ENCODE results near the gene TMEM217.
"Not testable (repeated sequence)": the region's sequence is repeated elsewhere in the genome, so short reads cannot be mapped to it uniquely, and the experiment has no call there.

Gene TMEM217

DNA sequence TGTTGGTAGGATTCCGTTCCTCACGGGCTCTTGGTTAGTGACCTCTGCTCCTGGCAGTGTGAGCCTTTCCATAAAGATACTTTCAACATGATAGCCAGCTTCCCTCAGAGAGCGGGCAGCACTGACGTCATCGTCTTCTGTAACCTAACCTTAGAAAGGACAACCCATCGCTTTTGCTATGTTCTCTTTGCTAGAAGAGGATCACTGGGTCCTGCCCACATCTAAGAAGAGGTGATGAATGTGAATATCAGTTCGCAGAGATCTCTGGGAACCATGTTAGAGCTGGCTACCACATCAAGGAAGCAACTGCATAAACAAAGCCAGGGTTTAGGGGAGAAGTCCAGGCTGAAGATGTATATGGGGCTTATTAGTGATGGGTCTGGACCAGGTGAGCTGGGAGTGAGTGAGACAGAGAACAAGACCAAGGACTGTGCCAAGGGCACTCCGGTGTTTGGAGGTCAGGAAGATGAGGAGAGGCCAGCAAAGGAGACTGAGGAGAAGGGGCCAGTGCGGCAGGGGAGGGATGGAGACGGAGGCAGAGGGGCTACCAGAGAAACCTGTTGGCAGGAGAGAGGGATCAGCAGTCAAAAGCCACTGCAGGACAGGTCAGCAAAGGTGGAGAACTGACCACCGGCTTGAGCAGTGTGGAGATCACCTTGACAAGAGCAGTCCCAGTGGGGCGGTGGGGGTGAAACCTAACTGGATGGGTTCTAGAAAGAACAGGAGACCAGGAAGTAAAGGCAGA, 48.3 kb downstream of the TMEM217 start:
- DNase-seq: no peak

DNA sequence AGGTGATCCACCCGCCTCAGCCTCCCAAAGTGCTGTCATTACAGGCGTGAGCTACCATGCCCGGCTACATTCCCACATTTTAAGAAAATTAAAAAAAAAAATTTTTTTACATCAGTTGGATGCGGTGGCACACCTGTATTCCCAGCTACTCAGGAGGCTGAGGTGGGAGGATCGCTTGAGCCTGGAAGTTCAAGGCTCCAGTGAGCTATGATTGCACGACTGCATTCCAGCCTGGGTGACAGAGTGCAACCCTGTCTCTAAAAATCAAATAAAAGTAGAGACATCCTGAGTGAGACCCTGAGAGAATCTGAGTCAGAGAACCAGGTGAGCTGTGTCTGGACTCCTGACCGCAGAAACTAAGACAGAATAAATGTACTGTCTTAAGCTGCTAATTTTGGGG, 49.2 kb downstream of the TMEM217 start:
- DNase-seq: no peak

- peak; percentile 52 for DNase-seq
Observed at GRCh38 chr6:37207903-37208456, 50.0 kb downstream of the TMEM217 start.

DNA sequence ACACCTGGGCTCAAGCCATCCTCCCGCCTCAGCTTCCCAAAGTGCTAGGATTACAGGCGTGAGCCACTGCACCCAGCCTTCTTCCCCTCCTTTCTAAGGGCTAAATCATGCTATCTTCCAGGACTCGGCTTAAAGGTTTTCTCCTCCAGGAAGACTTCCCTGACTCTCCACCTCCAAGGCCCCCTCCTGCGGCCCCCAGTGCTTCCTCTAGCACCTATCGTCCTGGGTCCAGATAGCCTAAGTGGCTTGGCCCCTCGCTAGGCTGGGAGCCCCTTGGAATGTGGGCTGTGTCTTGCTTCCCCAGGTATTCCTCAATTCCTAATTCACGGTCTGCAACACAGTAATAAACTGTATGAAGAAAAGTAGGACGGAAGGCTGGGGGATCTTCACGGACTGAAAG, 51.3 kb downstream of the TMEM217 start:
- no peak for DNase-seq

DNA sequence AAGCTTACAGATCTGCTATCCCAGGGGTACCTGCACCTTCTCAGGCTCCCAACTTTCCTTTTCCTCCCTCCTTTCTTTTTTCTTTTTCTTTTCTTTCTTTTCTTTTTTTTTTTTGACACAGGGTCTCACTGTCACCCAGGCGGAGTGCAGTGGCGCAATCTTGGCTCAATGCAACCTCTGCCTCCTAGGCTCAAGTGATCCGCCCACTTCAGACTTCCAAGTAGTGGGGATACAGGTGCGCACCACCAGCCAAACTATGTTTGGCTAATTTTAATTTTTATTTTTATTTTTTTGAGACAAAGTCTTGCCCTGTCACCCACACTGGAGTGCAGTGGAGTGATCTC, 52.0 kb downstream of the TMEM217 start:
- no peak for DNase-seq

DNA sequence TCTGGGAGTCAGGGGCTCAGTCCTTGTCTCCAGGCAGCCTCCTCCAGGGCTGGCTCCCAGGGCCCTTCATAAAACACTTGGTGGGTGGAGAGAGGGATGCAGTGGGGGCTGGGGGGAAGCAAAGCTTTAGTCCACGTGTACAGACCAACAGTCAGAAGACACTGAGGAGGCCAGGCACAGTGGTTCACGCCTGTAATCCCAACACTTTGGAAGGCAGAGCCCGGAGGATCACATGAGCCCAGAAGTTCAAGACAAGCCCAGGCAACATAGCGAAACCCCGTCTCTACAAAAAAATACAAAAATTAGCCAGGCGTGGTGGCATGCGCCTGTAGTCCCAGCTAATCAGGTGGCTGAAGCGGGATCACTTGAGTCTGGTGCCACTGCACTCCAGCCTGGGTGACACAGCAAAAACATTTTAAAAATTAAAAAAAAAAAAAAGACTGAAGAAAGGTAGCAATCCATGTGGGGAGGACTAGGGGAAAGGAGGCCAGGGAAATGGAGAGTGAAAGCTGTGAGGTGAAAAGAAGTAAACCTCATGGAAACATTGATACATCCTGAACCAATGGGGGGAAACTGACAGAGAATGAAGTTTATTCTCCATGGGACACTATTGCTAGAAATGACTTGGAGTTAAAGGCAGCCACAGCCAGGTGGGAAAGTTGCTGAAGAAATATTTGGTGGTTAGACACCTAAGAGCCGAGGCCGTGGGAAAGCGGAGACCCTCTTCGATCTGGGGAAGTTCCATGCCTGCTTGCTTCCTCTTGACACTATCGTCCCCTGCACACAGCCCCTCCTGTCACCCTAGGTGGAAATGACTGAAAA, 52.6 kb downstream of the TMEM217 start:
- DNase-seq: no peak

- no peak for DNase-seq
Observed at GRCh38 chr6:37204014-37204751, 53.8 kb downstream of the TMEM217 start.

GRCh38 chr6:37202788-37203491, 55.0 kb downstream of the TMEM217 start:
- DNase-seq: no peak

DNA sequence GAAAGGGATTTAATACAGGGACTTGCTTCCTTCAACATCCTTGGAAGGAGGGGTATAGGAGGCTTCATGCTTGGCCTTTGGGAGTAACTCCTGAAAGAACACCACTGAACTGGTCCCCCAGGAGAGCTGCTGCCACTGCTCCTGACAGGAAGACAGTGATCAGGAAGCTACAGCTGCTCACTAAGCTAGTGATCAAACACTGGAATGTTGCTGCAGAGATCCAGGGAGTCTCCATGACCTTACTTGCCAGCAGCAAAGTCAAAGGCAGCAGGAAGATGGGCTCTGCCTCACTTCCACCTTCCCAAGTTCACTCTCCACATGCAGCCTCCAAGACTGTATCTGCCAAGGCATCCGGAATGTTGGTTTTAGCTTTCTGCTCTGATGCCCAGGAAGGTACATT, 56.2 kb downstream of the TMEM217 start:
- no peak for DNase-seq

- DNase-seq: no peak
Observed at GRCh38 chr6:37200085-37200484, 57.9 kb downstream of the TMEM217 start.

DNA sequence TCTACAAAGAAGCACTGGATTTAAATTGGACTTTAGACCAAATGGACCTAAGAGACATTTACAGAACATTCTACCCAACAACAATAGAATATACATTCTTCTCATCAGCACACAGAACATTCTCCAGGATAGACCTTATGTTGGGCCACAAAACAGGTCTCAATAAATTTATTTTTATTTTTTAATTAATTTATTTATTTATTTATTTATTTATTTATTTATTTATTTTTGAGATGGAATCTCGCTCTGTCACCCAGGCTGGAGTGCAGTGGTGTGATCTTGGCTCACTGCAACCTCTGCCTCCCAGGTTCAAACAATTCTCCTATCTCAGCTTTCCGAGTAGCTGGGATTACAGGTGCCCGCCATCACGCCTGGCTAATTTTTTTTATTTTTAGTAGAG, 61.5 kb downstream of the TMEM217 start:
- DNase-seq: not testable (repeated sequence)

- not testable (repeated sequence) for DNase-seq
Observed at GRCh38 chr6:37194886-37195285, 63.1 kb downstream of the TMEM217 start.

DNA sequence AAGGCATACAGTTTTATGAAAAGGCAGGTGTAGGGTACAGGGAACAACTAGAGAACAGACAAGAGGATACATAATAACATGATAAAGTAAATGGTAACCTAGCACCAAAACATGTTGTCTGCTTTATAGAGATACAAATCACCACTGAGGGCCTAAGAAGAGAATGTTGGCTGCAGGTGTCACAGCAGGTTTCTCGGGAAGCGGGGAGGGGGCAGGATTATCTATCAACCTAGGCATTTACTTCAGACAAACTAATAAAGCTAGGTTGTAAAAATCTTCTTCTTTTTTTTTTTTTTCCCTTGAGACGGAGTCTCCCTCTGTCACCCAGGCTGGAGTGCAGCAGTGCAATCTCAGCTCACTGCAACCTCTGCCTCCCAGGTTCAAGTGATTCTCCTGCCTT, 65.3 kb downstream of the TMEM217 start:
- DNase-seq: no peak

- DNase-seq: no peak
Observed at GRCh38 chr6:37190159-37190535, 67.8 kb downstream of the TMEM217 start.

DNA sequence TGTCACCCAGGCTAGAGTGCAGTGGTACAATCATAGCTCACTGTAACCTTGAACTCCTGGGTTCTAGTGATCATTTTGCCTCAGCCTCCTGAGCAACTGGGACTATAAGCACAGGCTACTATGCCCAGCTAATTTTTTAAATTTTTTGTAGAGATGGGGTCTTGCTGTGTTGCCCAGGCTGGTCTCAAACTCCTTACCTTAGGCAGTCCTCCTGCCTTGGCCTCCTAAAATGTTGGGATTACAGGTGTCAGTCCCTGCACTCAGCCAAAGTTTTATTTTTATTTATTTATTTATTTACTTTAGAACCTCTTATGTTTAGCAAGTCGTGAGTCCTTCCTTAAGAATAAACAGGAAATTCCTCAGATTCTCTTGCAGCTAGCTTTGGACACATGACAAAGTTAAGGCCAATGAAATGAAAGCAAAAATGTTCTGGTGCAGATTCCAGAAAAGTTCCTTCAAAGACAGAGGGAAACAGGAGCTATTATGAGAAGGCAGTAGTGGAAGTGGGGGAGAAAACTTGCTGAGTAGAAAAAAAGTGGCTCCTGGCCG, 68.9 kb downstream of the TMEM217 start:
- DNase-seq: no peak

DNA sequence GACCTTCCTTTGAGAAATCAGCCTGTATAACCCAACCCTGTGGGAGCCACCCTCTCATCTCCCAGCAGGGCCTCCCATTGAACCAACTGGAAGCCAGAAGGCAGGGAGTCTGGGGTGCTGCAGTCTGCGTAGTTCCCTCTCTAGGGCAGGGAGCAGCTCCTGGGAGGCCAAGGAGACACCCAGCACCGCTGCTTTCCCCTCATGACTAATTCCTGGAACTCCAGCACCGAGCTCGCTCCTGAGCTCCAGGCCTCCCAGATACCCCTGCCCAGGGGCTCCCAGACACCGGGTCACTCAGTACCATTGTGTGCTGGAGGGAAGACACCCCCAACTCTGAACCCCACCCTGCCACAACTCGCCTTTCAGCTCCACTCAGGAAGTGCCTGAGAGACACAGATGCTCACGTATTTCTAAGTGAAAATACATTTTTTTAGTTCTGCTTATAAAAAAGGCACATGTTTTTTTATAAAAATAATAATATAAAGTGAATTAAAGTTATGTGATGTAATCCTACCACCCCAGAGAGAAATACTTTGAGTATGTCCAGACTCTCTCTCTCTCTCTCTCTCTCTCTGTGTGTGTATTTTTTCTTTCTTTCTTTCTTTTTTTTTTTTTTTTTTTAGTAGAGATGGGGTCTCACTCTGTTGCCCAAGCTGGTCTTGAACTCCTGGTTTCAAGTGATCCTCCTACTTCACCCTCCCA, 70.5 kb downstream of the TMEM217 start:
- no peak for DNase-seq

DNA sequence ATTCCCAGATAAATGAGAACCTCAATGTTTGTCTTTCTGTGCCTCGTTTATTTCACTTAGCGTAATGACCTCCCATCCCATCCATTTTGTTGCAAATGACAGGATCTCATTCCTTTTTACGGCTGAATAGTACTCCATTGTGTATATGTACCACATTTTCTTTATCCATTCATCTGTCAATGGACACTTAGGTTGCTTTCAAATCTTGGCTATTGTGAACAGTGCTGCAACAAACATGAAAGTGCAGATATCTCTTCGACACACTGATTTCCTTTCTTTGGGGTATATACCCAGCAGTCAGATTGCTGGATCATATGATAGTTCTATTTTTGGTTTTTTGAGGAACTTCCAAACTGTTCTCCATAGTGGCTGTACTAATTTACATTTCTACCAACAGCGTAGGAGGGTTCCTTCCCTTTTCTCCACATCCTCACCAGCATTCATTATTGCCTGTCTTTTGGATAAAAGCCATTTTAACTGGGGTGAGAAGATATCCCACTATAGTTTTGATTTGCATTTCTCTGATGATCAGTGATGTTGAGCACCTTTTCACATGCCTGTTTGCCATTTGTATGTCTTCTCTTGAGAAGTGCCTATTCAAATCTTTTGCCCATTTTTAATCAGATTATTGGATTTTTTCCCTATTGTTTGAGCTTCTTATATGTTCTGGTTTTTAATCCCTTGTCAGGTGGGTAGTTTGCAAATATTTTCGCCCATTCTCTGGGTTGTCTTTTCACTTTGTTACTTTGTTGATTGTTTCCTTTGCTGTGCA, 71.8 kb downstream of the TMEM217 start:
- not testable (repeated sequence) for DNase-seq

DNA sequence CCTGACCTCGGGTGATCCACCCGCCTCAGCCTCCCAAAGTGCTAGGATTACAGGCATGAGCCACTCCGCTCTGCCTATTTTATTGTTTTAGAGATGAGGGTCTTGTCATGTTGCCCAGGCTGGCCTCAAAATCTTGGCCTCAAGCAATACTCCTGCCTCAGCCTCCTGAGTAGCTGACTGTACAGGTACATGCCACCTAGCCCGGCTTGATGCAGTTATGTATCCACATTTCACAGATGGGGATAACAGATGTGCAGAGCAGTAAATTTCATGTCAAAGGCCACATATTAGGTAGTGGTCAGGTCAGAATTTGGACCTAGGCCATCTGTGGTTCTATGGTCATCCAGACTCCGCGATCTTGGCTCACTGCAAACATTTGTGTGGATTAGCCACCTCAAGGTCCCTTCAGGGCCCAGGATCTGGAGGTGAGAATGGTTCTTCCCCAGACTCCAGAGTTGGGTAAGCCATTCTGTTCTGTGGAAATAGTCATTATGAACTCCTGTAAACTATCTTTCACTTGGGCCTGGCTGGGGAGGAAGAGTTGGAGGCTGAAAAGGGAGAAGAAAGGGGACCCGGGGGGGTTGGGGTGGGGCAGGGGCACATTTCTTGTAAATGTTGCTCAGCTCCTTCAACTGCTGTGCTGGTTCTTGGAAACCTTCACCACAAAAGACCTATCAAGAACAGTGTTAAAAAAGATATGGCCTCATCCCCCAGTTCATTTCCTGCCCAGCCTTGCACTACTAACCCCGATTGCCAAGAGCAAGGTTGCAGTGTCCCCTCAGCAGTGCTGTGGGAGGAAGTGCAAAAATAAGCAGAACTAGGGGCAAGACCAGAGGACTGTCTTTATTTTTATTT, 75.0 kb downstream of the TMEM217 start:
- no peak for DNase-seq

DNA sequence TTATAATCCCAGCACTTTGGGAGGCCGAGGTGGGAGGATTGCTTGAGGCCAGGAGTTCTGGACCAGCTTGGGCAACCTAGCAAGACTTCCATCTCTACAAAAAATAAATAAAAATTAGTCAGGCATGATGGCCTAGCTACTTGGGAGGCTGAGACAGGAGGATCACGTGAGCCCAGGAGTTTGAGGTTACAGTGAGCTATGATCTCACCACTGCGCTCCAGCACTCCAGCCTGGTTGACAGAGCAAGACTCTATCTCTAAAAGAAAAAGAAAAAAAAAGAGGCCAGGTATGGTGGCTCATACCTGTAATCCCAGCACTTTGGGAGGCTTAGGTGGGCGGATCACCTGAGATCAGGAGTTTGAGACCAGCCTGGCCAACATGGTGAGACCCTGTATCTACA, 77.3 kb downstream of the TMEM217 start:
- not testable (repeated sequence) for DNase-seq

- DNase-seq: no peak
Observed at GRCh38 chr6:37180075-37180474, 77.9 kb downstream of the TMEM217 start.
